Measurements from ENCODE around the gene SPSB2. TPM values are rescaled to one million over a fixed set of nuclear protein-coding genes. Genes with fewer than 3 reads are reported as not detected.
"Not testable (repeated sequence)": the region's sequence is repeated elsewhere in the genome, so short reads cannot be mapped to it uniquely, and the experiment has no call there.

SPSB2 gene, protein sequence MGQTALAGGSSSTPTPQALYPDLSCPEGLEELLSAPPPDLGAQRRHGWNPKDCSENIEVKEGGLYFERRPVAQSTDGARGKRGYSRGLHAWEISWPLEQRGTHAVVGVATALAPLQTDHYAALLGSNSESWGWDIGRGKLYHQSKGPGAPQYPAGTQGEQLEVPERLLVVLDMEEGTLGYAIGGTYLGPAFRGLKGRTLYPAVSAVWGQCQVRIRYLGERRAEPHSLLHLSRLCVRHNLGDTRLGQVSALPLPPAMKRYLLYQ
- 15.7 and 20.0 TPM in 2 replicates for total RNA-seq (2014; rRNA removed; shearing (Covaris generic))
- polyA plus RNA-seq (2015; cell fraction: cytosol; rRNA removed), result 12.8 and 13.7 TPM in 2 replicates
- polyA plus RNA-seq (2015; cell fraction: nucleus; rRNA removed), result 12.7 and 14.1 TPM in 2 replicates

DNA sequence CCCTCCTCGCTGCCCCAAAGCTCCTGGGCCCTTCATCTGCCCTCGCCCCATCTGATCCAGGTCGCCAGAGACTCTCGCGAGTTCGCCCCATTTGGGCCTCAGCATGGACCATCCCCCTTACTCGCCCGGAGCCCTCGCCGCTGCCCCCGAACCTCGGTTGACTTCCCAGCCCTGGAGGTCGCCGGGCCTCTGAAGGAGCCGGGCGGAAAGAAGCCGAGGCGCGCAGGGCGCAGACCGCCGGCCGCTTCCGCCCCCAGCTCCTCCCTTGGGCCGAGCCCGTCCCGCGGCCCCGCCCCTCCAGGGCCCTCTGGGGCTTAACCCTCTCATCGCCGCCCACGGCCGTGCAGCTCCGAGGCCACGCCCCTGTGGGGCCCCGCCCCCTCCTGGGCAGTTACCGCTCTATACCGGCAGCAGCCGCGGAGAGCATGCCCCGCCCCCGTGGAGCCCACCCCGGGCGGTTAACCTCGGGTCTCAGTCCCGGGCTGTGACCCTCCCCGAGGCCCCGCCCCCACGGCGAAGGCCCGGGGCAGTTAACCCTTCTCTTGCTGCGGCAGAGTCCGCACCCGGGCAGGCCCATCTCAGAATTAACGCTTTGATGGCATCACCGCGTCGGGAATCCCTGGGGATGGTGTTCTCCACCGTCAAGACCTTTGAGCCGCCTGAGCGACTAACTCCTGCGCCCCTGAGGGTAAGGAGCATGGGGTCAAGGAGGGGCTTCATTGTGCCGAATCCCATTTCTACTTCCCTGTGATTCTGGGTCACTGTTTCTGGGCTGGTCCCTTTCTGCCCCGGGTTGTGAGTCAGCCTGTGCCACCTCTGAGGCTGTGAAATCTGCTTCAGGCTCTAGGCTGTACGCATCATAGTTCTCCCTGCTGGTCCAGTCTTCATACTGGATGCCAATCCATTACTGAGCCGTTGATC is at the start of gene SPSB2:
SPSB2 (minus strand) TSS at position 210 of the 921 bp plus-strand sequence. CDS start 402 bp downstream, outside the sequence.
- DNase-seq (ENCODE audit: low read depth), result peak; percentile 90

DNA sequence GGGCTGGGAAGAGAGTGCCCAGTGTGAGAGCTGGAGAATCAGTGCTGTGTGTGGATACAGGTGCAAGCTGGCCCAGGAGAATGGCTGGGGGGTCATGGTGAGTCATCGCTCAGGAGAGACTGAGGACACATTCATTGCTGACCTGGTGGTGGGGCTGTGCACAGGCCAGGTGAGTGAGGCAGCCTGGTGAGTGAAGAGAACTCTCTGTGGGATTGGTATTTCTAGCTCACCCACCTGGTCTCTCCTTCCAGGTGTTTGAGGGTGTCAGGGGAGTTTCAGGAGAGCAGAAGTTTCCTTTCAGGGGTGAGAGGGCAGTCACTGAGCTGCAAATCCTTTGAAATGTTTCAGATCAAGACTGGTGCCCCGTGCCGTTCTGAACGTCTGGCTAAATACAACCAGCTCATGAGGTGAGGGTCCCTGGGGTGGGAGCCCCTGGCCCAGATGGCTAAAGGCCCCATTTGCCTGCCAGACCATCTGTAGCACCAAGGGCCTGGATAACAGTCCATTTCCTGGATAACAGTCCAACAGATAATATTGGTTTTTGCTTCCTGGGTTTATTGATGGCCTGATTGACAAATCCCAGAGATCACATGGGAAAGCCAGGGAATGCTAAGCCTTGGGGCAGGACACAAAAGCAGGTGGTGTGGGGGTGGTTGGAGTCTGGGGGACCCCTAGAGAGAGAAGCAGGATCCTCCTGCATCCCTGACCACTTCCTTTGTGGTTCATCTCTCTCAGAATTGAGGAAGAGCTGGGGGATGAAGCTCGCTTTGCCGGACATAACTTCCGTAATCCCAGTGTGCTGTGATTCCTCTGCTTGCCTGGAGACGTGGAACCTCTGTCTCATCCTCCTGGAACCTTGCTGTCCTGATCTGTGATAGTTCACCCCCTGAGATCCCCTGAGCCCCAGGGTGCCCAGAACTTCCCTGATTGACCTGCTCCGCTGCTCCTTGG is 49.2 kb upstream of the SPSB2 start:
- DNase-seq (ENCODE audit: low read depth), result no peak

DNA sequence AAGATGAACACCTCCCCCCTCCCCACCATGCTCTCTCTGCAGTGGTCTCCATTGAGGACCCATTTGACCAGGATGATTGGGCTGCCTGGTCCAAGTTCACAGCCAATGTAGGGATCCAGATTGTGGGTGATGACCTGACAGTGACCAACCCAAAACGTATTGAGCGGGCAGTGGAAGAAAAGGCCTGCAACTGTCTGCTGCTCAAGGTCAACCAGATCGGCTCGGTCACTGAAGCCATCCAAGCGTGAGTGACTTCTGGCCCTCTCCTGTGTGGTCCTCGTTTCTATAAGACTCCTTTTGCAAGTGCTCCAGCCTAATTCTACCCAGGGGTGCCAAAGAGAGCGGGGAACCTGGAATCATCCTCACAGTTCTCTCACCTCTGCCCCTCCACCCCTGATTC is 48.4 kb upstream of the SPSB2 start:
- DNase-seq (ENCODE audit: low read depth), result no peak

DNA sequence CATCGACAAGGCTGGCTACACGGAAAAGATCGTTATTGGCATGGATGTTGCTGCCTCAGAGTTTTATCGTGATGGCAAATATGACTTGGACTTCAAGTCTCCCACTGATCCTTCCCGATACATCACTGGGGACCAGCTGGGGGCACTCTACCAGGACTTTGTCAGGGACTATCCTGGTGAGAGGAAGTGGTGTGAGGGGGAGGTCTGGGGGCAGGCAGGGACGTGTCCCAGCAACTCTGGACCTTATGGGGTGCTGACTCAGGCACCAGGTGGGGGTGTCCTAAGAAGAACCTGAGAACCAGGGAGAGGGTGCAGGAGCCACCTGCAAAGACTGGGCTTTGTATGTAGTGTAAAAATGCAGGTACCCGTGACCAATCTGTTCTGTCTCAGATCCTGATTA is 46.5 kb upstream of the SPSB2 start:
- no peak for DNase-seq (ENCODE audit: low read depth)

DNA sequence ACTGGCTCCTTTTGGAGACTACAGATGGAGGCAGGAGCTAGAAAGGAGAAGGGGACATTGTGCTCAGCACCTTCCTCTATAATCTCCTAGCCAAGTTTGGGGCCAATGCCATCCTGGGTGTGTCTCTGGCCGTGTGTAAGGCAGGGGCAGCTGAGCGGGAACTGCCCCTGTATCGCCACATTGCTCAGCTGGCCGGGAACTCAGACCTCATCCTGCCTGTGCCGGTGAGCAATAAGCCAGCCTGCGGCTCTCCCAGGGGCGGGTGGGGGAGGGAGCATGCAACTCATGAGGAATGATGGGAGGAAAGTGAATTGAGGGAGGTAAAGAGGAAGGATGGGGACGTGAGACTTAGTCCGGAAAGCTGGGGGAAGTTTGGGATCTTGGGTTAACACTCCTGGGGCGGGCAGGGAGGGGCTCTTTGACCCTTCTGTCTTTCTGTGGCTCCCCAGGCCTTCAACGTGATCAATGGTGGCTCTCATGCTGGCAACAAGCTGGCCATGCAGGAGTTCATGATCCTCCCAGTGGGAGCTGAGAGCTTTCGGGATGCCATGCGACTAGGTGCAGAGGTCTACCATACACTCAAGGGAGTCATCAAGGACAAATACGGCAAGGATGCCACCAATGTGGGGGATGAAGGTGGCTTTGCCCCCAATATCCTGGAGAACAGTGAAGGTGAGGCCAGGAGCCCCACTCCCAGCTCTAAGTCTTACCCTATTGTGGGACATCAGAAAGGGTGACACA is 44.6 kb upstream of the SPSB2 start:
- peak; percentile 63 for DNase-seq (ENCODE audit: low read depth)

DNA sequence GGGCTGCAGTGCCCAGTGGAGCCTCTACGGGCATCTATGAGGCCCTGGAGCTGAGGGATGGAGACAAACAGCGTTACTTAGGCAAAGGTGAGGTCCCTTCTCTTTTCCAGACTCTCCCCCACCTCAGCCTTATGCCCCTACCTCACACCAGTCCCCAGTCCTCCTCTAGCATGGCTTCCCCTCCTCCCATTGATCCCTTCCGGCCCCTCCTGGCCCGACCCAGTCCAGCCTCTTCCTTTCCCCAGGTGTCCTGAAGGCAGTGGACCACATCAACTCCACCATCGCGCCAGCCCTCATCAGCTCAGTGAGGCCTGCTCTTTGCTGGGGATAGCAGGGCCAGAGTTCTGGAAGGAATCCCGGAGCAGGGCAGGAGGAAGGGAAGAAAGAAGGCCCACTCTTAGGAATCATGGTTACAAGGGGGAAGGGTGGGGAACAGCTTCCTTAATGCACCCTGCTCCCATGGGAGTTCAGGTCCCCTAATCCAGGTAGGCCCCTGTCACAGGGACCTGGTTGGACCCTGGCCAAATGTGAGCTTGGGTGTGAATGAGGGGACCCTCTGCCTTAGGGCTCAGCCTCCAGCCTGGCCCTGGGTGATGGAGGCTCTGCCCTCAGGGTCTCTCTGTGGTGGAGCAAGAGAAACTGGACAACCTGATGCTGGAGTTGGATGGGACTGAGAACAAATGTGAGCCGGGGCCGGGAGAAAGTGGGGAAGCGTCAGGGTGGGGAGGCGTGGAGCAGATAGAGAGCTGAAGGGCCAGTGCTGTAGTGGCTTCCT is 43.5 kb upstream of the SPSB2 start:
- no peak for DNase-seq (ENCODE audit: low read depth)

DNA sequence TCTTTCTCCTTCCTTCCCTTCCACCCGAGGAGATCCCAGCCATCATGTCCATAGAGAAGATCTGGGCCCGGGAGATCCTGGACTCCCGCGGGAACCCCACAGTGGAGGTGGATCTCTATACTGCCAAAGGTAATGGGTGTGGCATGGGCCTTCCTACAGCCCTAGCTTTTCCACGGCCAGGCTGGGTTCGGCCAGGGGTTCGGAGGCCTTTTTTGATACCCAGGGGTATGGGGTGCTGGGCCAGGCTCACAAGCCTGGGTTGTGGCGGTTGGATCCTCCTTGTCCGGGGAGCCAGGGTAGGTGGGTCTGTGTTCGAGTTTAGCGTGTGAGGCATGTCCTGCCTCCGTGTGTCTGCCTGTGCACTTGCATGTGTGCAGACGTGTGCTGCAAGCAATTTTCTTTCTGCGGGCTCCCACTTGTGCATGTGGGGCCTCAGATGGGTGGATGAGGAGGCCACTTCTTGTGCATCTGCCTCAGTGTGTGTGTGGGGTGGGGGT is 42.7 kb upstream of the SPSB2 start:
- no peak for DNase-seq (ENCODE audit: low read depth)

DNA sequence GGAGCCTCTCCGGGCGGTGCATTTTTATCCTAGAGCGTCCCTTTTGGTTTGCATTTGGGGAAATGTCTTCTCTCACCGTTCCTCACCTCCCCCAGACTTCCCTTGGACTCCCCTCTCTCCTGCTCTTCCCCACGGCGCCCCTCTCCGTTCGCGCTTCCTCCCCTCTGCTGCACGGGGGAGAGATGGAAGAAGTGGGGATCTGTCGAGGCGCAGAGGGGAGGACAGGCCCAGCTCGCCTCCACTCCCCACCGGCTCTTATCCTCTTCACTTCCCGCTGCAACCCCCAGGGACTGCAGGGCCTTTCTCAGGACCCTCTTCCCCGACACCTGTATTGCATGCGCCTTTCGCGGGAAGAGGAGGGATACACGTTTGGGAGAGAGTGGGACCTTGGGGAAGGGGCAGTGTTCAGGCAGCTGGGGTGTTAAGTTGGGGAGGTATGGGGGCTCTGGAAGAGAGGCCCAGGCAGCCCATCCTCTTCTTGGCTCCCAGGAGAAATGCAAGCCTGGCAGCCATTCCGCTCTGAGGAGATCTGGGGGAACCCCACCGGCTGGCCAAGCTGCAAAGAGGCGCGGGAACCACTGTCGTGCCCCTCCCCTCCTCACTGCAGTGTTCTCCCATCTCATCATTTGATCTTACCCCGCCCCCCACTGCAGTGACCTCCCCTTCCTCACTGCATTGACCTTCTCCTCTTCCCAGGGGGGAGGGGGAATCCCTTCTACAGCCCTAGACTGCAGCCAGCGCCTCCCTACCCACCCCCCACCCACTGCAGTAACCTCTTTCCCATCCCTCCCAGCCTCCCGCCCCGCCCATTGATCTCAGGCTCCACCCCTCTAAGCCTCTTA is 42.1 kb upstream of the SPSB2 start:
- DNase-seq (ENCODE audit: low read depth), result no peak

DNA sequence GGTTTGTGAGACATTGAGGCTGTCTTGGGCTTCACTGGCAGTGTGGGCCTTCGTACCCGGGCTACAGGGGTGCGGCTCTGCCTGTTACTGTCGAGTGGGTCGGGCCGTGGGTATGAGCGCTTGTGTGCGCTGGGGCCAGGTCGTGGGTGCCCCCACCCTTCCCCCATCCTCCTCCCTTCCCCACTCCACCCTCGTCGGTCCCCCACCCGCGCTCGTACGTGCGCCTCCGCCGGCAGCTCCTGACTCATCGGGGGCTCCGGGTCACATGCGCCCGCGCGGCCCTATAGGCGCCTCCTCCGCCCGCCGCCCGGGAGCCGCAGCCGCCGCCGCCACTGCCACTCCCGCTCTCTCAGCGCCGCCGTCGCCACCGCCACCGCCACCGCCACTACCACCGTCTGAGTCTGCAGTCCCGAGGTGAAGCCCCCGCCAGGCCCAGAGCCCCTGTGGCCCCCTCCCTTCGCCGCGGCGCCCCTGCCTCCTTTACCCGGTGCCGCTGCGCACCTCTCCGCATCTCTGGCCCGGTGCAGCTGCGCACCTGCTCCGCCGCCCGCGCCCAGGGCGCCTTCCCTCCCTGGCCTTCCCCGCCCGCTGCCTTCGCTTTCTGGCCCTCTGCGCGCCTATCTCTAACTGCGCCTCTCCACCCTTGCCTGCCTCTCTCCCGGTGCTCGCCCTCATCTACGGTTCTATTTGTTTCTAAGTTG is 41.3 kb upstream of the SPSB2 start, which contains the start of gene ENO2:
ENO2 (plus strand) TSS at position 335 of the 701 bp plus-strand sequence. CDS start 1,253 bp downstream, outside the sequence.
- peak; percentile 49 for DNase-seq (ENCODE audit: low read depth)

DNA sequence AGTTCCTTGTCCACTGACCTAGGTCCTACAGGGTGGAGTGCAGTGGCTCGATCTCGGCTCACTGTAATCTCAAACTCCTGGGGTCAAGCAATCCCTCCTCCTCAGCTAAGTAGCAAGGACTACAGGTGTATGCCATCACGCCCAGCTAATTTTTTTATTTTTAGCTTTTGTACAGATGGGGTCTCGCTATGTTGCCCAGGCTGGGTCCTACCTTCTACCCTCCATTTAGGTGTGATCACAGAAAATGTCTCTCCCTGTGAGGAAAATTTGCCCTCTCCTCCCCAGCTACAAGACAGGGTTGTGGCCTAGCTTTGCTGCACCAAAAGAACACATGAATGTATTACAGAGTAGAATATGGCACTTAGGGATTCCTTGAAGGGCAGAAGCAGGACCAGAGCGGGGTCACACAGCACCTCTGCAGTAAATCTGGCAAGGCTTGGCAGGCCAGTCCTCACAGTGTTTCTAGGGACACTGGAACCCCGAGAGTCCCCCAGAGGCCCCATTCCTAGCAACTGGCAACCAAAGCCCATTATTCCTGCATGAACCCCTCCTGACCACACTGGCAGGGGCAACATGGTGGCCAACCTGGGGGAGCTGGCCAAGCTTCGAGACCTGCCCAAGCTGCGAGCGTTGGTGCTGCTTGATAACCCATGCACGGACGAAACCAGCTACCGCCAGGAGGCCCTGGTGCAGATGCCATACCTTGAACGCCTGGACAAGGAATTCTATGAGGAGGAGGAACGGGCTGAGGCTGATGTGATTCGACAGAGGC is 39.2 kb upstream of the SPSB2 start:
- no peak for DNase-seq (ENCODE audit: low read depth)

DNA sequence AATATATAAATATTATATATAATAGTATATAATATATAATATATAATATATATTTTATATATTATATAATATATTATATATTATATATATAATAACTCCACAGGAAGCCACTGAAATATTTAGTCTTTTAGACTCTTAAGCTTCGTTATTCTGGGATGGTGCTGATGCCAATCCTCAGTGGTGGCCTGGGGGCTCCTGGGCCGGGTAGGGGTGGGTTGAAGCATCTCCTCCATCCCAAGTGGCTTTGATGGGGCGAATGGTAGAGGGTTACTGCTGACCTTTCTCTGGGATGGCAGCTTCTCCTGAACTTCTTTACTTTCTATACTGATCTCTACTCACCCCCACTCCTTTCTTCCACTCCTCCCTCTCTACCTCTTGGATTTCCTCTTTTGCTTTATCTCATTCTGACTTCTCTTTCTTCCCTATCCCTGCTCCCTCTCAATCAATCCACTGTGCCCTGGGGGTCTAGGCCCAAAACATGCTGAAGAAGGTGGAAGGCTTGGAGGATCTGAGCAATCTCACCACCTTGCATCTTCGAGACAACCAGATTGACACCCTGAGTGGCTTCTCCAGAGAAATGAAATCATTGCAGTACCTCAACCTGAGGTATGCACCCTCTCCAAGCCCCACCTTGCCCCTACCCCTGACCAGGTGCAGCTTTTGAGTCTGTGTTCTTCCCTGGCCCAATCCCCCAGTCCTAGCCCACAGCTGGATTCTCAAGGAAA is 36.5 kb upstream of the SPSB2 start:
- no peak for DNase-seq (ENCODE audit: low read depth)

DNA sequence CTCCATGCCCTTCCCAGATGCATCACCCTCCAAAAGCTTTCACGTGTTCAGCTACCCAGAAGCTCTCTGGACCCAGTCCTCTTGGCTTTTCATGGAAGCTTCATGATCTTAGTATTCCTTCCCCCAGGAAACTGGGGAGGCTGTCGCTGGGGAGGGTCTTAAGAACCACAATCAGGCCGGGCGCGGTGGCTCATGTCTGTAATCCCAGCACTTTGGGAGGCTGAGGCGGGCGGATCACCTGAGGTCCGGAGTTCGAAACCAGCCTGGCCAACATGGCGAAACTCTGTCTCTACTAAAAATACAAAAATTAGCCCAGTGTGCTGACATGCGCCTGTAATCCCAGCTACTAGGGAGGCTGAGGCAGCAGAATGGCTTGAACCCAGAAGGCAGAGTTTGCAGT is 35.0 kb upstream of the SPSB2 start:
- DNase-seq (ENCODE audit: low read depth), result not testable (repeated sequence)

DNA sequence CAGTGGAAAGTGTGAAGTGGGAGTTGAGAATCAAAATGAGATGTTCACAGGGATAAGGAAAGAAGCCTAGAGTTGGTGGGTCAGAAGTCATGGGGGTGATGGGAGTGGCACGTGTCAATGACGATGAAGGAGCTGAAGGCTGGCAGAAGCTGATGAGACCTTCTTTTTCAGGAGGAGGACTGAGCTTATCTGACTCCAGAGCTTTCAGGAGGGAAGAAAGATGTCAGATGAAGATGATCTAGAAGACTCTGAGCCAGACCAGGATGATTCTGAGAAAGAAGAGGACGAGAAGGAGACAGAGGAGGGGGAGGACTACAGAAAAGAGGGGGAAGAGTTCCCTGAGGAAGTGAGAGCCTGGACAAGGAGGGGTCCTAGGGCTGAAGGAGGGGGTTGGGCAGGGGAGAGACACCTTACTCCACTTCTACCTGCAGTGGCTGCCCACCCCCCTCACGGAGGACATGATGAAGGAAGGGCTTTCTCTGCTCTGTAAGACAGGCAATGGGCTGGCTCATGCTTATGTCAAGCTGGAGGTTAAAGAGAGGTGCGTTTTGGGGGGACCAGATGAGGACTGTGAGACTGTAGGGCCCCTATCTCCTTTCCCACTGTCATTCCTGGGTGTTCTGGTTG is 32.4 kb upstream of the SPSB2 start:
- no peak for DNase-seq (ENCODE audit: low read depth)

DNA sequence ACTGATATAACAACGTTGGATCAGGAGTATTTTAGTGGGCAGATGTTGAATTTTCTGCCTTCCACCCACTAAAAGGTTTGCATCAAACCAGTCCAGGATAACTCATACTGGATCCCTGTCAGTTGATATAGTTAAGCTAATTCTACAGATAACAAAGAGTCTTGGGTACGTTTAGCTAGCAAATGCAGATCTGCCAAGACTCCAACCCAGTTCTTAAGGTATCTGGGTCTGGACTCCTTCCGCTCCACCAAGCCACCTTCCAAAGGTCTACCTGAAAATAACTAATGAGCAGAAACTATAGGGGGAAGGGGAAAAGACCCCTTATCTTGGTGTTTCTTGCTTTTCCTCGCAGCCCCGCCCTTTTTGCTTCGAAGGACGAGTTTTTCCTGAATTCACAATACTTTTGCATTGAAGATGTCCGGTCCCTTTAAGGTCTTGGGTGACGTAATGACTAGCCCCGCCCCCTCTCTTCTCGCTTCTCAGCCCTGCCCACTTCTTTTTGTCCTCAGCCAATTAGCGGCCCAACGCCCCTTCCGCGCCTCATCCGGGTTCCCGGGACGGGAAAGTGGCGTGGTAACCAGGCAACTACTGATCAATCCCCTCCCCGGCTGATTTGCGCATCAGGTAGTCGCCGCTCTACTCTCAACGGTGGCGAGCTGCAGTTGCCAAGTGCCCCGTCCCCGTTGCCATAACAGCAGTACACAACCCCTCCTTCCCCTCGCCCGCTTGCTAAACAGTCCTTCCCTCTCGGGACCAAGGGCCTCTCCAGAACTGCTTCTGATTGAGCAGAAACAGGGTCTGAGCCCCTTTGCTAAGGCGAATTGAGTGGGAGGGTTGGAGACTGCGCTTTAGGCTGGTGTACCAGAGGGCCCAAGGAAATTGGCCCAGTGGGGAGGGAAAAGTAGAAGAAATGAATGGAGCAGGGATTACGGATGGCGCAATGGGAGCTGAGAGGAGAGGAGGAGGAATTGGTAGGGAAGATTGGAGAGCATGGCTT is 31.5 kb upstream of the SPSB2 start, which contains the start of gene LRRC23:
LRRC23 (plus strand) TSS at position 543 of the 997 bp plus-strand sequence. CDS start 812 bp downstream, outside the sequence.
- peak; percentile 94 for DNase-seq (ENCODE audit: low read depth)
